ENCODE data around the gene COL5A1. TPM values are rescaled to one million over a fixed set of nuclear protein-coding genes. Genes with fewer than 3 reads are reported as not detected.
"Not testable (repeated sequence)": the region's sequence is repeated elsewhere in the genome, so short reads cannot be mapped to it uniquely, and the experiment has no call there.

Gene COL5A1
- total and polyA plus RNA-seq, 11 donors = 7.6 to 91.3 (median 13.4) TPM

DNA sequence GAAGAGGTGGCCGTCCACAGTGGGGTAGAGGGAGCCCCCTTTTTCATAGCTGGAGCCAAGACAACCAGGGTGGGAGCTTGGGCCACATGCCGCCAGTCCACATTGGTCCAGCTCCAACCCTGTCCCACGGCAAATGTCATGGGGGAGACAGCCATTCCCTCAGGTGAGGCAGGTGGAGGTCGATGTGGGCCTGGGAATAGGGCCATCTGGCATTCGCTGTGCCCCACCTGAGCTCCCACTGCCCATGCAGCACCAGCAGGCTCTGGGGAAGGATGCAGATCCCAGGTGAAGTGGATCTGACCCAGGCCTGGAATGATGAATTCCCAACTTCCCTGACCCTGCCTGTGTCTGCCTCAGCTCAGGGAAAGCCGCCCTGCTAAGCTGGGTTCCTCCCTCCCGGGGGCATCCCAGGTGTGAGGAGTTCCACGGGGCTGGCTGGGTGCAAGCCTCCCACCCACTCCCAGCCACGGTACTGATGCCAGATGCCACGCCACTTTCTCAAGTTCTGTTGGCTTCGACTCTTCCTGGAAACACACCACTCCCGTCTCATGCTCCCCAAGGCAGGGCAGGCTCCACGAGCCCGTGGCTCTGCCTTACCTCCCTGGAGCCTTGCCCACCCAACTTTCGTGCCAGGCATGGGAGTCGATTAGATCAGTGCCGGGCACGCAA is 213.8 kb downstream of the COL5A1 start:
- no peak for TF ChIP-seq POLR2A (IDR thresholded peaks at IDR 0.05)
- TF ChIP-seq, protein P1, sequence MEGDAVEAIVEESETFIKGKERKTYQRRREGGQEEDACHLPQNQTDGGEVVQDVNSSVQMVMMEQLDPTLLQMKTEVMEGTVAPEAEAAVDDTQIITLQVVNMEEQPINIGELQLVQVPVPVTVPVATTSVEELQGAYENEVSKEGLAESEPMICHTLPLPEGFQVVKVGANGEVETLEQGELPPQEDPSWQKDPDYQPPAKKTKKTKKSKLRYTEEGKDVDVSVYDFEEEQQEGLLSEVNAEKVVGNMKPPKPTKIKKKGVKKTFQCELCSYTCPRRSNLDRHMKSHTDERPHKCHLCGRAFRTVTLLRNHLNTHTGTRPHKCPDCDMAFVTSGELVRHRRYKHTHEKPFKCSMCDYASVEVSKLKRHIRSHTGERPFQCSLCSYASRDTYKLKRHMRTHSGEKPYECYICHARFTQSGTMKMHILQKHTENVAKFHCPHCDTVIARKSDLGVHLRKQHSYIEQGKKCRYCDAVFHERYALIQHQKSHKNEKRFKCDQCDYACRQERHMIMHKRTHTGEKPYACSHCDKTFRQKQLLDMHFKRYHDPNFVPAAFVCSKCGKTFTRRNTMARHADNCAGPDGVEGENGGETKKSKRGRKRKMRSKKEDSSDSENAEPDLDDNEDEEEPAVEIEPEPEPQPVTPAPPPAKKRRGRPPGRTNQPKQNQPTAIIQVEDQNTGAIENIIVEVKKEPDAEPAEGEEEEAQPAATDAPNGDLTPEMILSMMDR (IDR thresholded peaks at IDR 0.05) = no peak
- Histone ChIP-seq H3K36me3 (no peaks in the 10 kb centered on the region), H3K27ac (no peak overlapping the region), H3K4me3 (no peak overlapping the region), H3K4me1 (no peaks in the 10 kb centered on the region), H3K9me3 (peaks cover 0 to 4% (median 0%) of the 10 kb centered on the region in 12 donors), H3K27me3 (no peaks in the 10 kb centered on the region)
- ATAC-seq (peak in 2 of 4 donors; percentile 18 to 20), DNase-seq (no peak)
- intact Hi-C loops (cut with DNase I) = no loop called here
- WGBS, 4 donors = 86 to 88% (median 87%) methylated on average over 18 of the region's 18 CpGs

DNA sequence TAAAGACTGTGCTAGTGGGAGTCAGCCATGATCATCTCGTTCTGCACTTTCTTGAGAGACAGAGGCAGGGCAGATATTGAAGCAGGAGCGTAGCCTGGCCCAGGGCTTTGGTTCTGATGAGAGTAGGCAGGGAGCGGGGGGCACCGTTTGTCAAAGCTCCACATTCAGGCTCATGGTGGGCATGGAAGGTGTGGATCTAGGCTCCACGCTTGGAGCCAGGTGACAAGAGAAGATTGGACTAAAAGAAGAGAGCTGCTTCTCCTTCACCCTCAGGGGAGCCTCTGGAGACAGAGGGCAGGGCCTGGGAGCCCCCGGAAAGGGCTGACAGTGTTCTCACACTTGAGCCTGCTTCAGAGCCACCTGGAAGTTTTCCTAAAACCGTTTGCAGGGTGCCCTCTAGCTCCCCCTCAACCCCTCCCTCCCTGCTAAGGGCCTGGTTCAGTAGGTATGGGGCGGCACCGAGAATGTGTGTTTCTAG is 214.3 kb downstream of the COL5A1 start:
- DNase-seq = no peak
- Histone ChIP-seq H3K27ac (no peak overlapping the region), H3K36me3 (no peaks in the 10 kb centered on the region), H3K9me3 (peaks cover 0 to 4% (median 0%) of the 10 kb centered on the region in 12 donors), H3K4me1 (no peaks in the 10 kb centered on the region), H3K4me3 (no peak overlapping the region), H3K27me3 (no peaks in the 10 kb centered on the region)
- 85 to 91% (median 88%) methylated on average over 9 of the region's 9 CpGs for WGBS, 4 donors
- ATAC-seq = peak in 1 of 4 donors; percentile 10
- intact Hi-C loops (cut with DNase I) = no loop called here
- TF ChIP-seq, protein P1 (IDR thresholded peaks at IDR 0.05) = no peak
- TF ChIP-seq POLR2A (IDR thresholded peaks at IDR 0.05) = no peak

DNA sequence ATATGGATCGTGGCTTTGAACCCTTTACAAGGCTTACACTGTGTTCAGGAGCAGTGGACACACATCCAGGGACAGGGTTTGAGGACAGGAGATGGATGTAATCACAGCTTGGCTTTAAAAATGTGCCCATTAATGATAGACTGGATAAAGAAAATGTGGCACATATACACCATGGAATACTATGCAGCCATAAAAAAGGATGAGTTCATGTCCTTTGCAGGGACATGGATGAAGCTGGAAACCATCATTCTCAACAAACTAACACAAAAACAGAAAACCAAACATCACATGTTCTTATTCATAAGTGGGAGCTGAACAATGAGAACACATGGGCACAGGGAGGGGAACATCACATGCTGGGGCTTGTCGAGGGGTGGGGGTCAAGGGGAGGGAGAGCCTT is 215.8 kb downstream of the COL5A1 start:
- H3K9me3 ChIP-seq; H3K4me1 ChIP-seq; ATAC-seq; DNase-seq; intact Hi-C loops (cut with DNase I); H3K4me3 ChIP-seq; H3K36me3 ChIP-seq; H3K27me3 ChIP-seq; H3K27ac ChIP-seq: not testable (repeated sequence)
- 92 to 100% (median 95%) methylated on average over 2 of the region's 2 CpGs for WGBS, 4 donors

DNA sequence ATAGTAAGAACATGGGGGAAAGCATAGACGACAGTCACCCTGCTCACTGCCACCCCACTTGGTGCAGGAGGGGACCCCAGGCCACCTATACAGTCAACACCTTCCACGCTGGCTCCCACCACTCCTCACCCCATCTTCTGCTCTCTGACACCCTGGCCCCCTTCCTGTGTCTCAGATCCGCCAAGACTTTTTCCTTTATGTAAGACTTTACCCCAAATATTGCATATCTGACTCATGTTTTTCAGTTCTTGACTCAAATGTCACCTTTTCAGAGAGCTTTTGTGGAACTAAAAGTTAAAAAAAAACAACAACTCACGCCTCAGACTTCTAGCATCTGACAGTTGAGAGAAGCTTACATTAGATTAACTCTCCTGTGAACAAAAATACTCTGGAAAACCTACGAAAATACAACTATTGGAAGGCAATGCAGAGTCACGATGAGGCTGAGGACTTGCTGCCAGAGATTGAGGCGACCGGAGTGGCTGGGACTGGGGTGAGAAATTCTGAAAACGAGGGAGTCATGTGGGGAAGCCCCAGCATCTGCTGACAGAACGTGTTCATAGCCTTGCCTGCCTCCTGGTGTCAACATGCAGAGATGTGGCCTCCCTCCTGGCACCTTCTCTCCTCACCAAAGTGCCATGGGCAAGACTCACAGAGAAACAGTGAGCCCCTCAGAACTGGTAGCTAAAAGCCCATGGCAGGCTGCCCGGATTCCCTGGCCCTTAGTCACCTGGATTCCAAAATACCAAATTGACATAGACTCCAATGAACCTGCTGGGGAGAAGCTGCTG is 216.6 kb downstream of the COL5A1 start:
- no peaks in the 10 kb centered on the region for H3K36me3 ChIP-seq
- WGBS, 4 donors = 74 to 78% (median 78%) methylated on average over 10 to 11 of the region's 11 CpGs
- peaks cover 0 to 4% (median 0%) of the 10 kb centered on the region in 12 donors for H3K9me3 ChIP-seq
- intact Hi-C loops (cut with DNase I) = no loop called here
- no peaks in the 10 kb centered on the region for H3K4me1 ChIP-seq
- no peak for ATAC-seq
- no peaks in the 10 kb centered on the region for H3K27me3 ChIP-seq
- DNase-seq = peak in 1 of 5 donors; percentile 2
- TF ChIP-seq POLR2A (IDR thresholded peaks at IDR 0.05) = no peak
- TF ChIP-seq, protein P1 (IDR thresholded peaks at IDR 0.05) = peak in 1 of 12 donors; percentile 11
- H3K27ac ChIP-seq = no peak overlapping the region
- H3K4me3 ChIP-seq = no peak overlapping the region

All from heart left ventricle (tissue), 16 donors.